ENCODE measurements around the gene ARGLU1.

ARGLU1 gene

GRCh38 chr13:106497079-106497478 is 70.9 kb downstream of the ARGLU1 start:
- no peak for TF ChIP-seq ZFX (IDR thresholded peaks at IDR 0.05; ENCODE audit: borderline replicate concordance)
- no peak for TF ChIP-seq CTCF (IDR thresholded peaks at IDR 0.05)
- H3K27ac ChIP-seq: no peak overlapping the region

- TF ChIP-seq ZFX (IDR thresholded peaks at IDR 0.05; ENCODE audit: borderline replicate concordance) (no peak), CTCF (IDR thresholded peaks at IDR 0.05) (no peak)
- no peak overlapping the region for H3K27ac ChIP-seq
Observed at GRCh38 chr13:106496072-106496997, 71.6 kb downstream of the ARGLU1 start.

- TF ChIP-seq ZFX (IDR thresholded peaks at IDR 0.05; ENCODE audit: borderline replicate concordance): no peak
- no peak for TF ChIP-seq CTCF (IDR thresholded peaks at IDR 0.05)
- no peak overlapping the region for H3K27ac ChIP-seq
Observed at GRCh38 chr13:106494936-106495335, 73.0 kb downstream of the ARGLU1 start.

DNA sequence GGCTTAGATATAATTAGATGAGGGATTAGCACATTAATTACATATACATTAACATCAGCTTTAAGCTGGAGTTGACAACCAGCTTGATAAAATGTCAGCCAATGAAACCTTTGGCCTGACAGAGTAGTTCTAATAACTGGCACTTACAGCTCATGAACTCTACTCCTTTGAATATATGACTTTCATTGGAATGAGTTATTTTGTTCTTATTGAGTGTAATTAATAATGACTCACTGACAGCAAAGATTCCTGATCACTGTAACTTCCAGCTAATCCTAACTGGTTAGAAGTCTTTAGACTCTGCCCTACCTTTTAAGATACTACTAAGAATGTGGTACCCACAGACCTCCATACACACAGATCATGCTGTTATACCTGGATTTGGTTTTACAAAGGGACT is 73.4 kb downstream of the ARGLU1 start:
- H3K27ac ChIP-seq: no peak overlapping the region
- TF ChIP-seq CTCF (IDR thresholded peaks at IDR 0.05): no peak
- TF ChIP-seq ZFX (IDR thresholded peaks at IDR 0.05; ENCODE audit: borderline replicate concordance): no peak

GRCh38 chr13:106493533-106494220 is 74.3 kb downstream of the ARGLU1 start:
- TF ChIP-seq ZFX (IDR thresholded peaks at IDR 0.05; ENCODE audit: borderline replicate concordance) (no peak), CTCF (IDR thresholded peaks at IDR 0.05) (no peak)
- H3K27ac ChIP-seq: no peak overlapping the region

DNA sequence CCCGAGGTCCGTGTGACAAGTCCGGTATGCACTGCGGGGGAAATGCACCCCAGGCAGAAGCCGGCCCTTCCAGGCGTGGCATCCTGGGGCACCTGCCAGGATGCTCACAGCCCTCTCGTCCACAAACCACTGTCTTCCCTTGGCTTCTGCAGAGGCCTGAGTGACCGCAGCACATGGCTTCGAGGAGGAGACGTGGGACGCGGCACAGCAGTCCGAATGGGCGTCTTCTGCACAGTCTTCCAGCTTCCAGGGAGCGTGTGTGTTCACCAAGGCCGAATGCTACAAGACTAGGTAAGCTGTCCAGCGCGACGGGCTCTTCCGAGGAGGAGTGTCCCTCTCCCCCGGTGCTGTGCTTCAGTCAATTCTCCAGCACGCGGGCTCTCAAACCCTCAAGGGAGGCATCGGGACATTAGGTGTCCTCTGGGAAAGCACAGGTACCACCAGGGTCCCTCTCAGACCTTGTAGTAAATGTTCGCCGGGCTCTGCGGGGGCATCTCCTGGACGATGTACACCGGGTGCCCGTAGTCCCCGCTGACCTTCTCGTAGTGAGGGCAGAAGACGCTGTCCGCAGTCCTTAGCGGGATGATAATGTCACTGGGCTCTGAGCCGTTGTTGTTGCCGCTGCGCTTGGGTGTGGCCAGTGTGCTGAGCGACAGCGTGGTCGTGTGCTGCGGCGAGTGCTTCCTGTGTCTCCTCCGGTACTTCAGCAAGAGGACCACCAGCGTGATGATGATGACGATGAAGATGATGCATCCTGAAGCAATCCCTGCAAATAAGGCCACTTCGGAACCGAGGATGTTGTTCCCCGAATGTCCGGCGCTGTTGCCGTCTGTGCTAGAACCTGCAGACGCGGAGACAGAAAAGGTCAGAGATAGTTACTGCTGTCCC is 75.1 kb downstream of the ARGLU1 start:
- H3K27ac ChIP-seq: no peak overlapping the region
- TF ChIP-seq ZFX (IDR thresholded peaks at IDR 0.05; ENCODE audit: borderline replicate concordance): no peak
- no peak for TF ChIP-seq CTCF (IDR thresholded peaks at IDR 0.05)

Measured in 22Rv1 (cell line).